Aorta (tissue), 5 donors: ENCODE results near the gene DUSP2. TPM values are rescaled to one million over a fixed set of nuclear protein-coding genes. Genes with fewer than 3 reads are reported as not detected.

Experiments
- ATAC-seq: fragments of 200-7000 bp; cut with Tn5 transposase; one replicate; pipeline ENCODE4 v1.9.1; 2022; ENCODE audit warnings: moderate library complexity; ENCODE audit not compliant: low FRiP score
- DNase-seq, 2 donors: peaks; one replicate each; pipeline ENCODE4 v3.0.0-alpha.2; 2020
- H3K27ac ChIP-seq, 2 donors: one replicate each; pipeline ENCODE4 v1.5.1; 2013; ENCODE audit warnings: low read length in 2 of 2, mild to moderate bottlenecking in 2 of 2, moderate library complexity in 2 of 2, control low read depth in 1 of 2, inconsistent platforms in 1 of 2, low read depth in 1 of 2
- H3K27me3 ChIP-seq, 2 donors: one replicate each; pipeline ENCODE4 v1.6.1; 2013; ENCODE audit warnings: control low read depth in 1 of 2, low read length in 1 of 2, mild to moderate bottlenecking in 1 of 2, moderate library complexity in 1 of 2; ENCODE audit not compliant: insufficient read depth in 2 of 2, control insufficient read depth in 1 of 2
- H3K36me3 ChIP-seq, 2 donors: one replicate each; pipeline ENCODE4 v1.6.1; 2013; ENCODE audit warnings: control low read depth in 1 of 2, low read length in 1 of 2, mild to moderate bottlenecking in 1 of 2; ENCODE audit not compliant: insufficient read depth in 2 of 2, control insufficient read depth in 1 of 2
- H3K4me1 ChIP-seq, 2 donors: one replicate each; pipeline ENCODE4 v1.6.1; 2013; ENCODE audit warnings: low read length in 2 of 2, control low read depth in 1 of 2, mild to moderate bottlenecking in 1 of 2, moderate library complexity in 1 of 2; ENCODE audit not compliant: insufficient read depth in 2 of 2, control insufficient read depth in 1 of 2
- H3K4me3 ChIP-seq, 2 donors: one replicate each; pipeline ENCODE4 v1.5.1; 2013; ENCODE audit warnings: low read length in 2 of 2, control low read depth in 1 of 2, mild to moderate bottlenecking in 1 of 2
- H3K9me3 ChIP-seq: one replicate; pipeline ENCODE4 v1.6.1; 2013; ENCODE audit warnings: mild to moderate bottlenecking, low read length; ENCODE audit not compliant: control insufficient read depth
- WGBS, 2 donors: extraction: QIAGEN DNeasy Blood & Tissue Kit; methylation state at CpG; one replicate each; pipeline ENCODE4 v1.1.7; 2013; 5-methylcytosine and 5-hydroxymethylcytosine counted together
- intact Hi-C, 2 donors: fragments of 100-400 bp; cut with DNase I; formaldehyde crosslinking; loops; one replicate each; pipeline versions ENCODE4 v1.14.2 to v1.15.0; 2022
- polyA plus RNA-seq, 2 donors: library from polyadenylated mRNA; stranded (reverse); fragments of 200-250 nt; gene quantifications; one replicate each; pipeline ENCODE4 v1.2.3, GENCODE V29; 2013
- total RNA-seq, 2 donors: library from RNA; stranded (reverse); fragmentation: NEBNext Ultra II Directional; extraction: Animal tissue kit (Norgen Biotek cat#: 25700); gene quantifications; one replicate each; pipeline ENCODE4 v1.2.1, GENCODE V29; 2021
- donor health status: healthy with polysubstance abuse.
- donor health status: Bipolar disorder and iron deficiency.
- donor health status: DM: no; HTN: no; CAD: no.
- donor health status: DM: no; HTN: no; CAD: no.
- donor health status: DM: yes; HTN: yes; CAD: no.

Gene DUSP2
- total and polyA plus RNA-seq, 4 donors = 1.2 to 7.5 (median 3.8) TPM

- 93 to 96% methylated on average over 5 of the region's 5 CpGs for WGBS, 2 donors
- ATAC-seq (no peak), DNase-seq (no peak)
- intact Hi-C loops = no loop called here
- H3K4me3 ChIP-seq = no peak overlapping the region
- H3K27ac ChIP-seq = no peak overlapping the region
- H3K4me1 ChIP-seq = no peaks in the 10 kb centered on the region
- H3K27me3 ChIP-seq = no peaks in the 10 kb centered on the region
- no peaks in the 10 kb centered on the region for H3K9me3 ChIP-seq
- no peaks in the 10 kb centered on the region for H3K36me3 ChIP-seq
Observed at GRCh38 chr2:96122391-96122790, 22.8 kb downstream of the DUSP2 start.

- WGBS, 2 donors = 90 to 93% methylated on average over 4 of the region's 4 CpGs
- H3K4me1 ChIP-seq = no peaks in the 10 kb centered on the region
- DNase-seq (no peak), ATAC-seq (no peak)
- H3K27me3 ChIP-seq = no peaks in the 10 kb centered on the region
- no peaks in the 10 kb centered on the region for H3K36me3 ChIP-seq
- H3K27ac ChIP-seq = no peak overlapping the region
- intact Hi-C loops = no loop called here
- no peaks in the 10 kb centered on the region for H3K9me3 ChIP-seq
- H3K4me3 ChIP-seq = no peak overlapping the region
Observed at GRCh38 chr2:96121414-96121813, 23.8 kb downstream of the DUSP2 start.

GRCh38 chr2:96120991-96121390 is 24.2 kb downstream of the DUSP2 start:
- WGBS, 2 donors = 63 to 71% methylated on average over 7 of the region's 7 CpGs
- Histone ChIP-seq H3K27ac (no peak overlapping the region), H3K4me3 (no peak overlapping the region), H3K4me1 (no peaks in the 10 kb centered on the region), H3K27me3 (no peaks in the 10 kb centered on the region), H3K9me3 (no peaks in the 10 kb centered on the region), H3K36me3 (no peaks in the 10 kb centered on the region)
- DNase-seq (no peak), ATAC-seq (no peak)
- intact Hi-C loops = no loop called here

GRCh38 chr2:96120091-96120720 is 25.0 kb downstream of the DUSP2 start:
- ATAC-seq = no peak
- no peak overlapping the region for H3K4me3 ChIP-seq
- H3K27ac ChIP-seq = no peak overlapping the region
- H3K4me1 ChIP-seq = no peaks in the 10 kb centered on the region
- no peaks in the 10 kb centered on the region for H3K27me3 ChIP-seq
- H3K9me3 ChIP-seq = no peaks in the 10 kb centered on the region
- 57 to 61% methylated on average over 11 of the region's 11 CpGs for WGBS, 2 donors
- no peaks in the 10 kb centered on the region for H3K36me3 ChIP-seq
- DNase-seq = peak; percentile 17 to 51
- intact Hi-C loops = no loop called here

- H3K9me3 ChIP-seq = no peaks in the 10 kb centered on the region
Observed at GRCh38 chr2:96119389-96119751, 25.9 kb downstream of the DUSP2 start.

GRCh38 chr2:96118698-96119388 is 26.4 kb downstream of the DUSP2 start:
- DNase-seq (peak; percentile 38 to 56), ATAC-seq (no peak)
- Histone ChIP-seq H3K36me3 (no peaks in the 10 kb centered on the region), H3K27me3 (no peaks in the 10 kb centered on the region), H3K9me3 (no peaks in the 10 kb centered on the region), H3K27ac (no peak overlapping the region), H3K4me1 (no peaks in the 10 kb centered on the region), H3K4me3 (no peak overlapping the region)
- intact Hi-C loops = loop anchor here in 1 of 2 donors (10.0 kb wide), 1 partner anchor 114 kb away; no protein-coding TSS in a partner anchor
- 88 to 93% methylated on average over 13 of the region's 13 CpGs for WGBS, 2 donors

More at GRCh38 chr2:96119389-96119751, 25.9 kb downstream of the DUSP2 start:
- Histone ChIP-seq H3K27me3 (no peaks in the 10 kb centered on the region), H3K27ac (no peak overlapping the region), H3K36me3 (no peaks in the 10 kb centered on the region), H3K4me3 (no peak overlapping the region), H3K4me1 (no peaks in the 10 kb centered on the region)
- 94 to 96% methylated on average over 5 of the region's 5 CpGs for WGBS, 2 donors
- intact Hi-C loops = loop anchor here in 1 of 2 donors (10.0 kb wide), 1 partner anchor 115 kb away; no protein-coding TSS in a partner anchor
- ATAC-seq = no peak
- peak; percentile 17 to 32 for DNase-seq

GRCh38 chr2:96117701-96118588 is 27.3 kb downstream of the DUSP2 start:
- Histone ChIP-seq H3K36me3 (no peaks in the 10 kb centered on the region), H3K4me3 (no peak overlapping the region), H3K4me1 (no peaks in the 10 kb centered on the region), H3K27me3 (no peaks in the 10 kb centered on the region), H3K27ac (no peak overlapping the region), H3K9me3 (no peaks in the 10 kb centered on the region)
- DNase-seq = peak; percentile 47 to 69
- WGBS, 2 donors = 58 to 64% methylated on average over 17 of the region's 17 CpGs
- intact Hi-C loops = loop anchor here (2.0 to 10.0 kb wide), 2 partner anchors 47 to 113 kb away; no protein-coding TSS in a partner anchor
- no peak for ATAC-seq

- 1 to 2% methylated on average over 38 to 62 of the region's 62 CpGs for WGBS, 2 donors
- Histone ChIP-seq H3K27me3 (no peaks in the 10 kb centered on the region), H3K36me3 (no peaks in the 10 kb centered on the region), H3K27ac (no peak overlapping the region), H3K4me1 (no peaks in the 10 kb centered on the region), H3K4me3 (peak overlapping the region; percentile 41 to 50), H3K9me3 (no peaks in the 10 kb centered on the region)
- peak; percentile 64 to 81 for DNase-seq
- intact Hi-C loops = loop anchor here (2.0 to 10.0 kb wide), 2 partner anchors 46 to 112 kb away; no protein-coding TSS in a partner anchor
- ATAC-seq = peak; percentile 84
Observed at GRCh38 chr2:96116879-96117533, 28.2 kb downstream of the DUSP2 start.
